Measurements from ENCODE around the gene SH3GLB1.

DNA sequence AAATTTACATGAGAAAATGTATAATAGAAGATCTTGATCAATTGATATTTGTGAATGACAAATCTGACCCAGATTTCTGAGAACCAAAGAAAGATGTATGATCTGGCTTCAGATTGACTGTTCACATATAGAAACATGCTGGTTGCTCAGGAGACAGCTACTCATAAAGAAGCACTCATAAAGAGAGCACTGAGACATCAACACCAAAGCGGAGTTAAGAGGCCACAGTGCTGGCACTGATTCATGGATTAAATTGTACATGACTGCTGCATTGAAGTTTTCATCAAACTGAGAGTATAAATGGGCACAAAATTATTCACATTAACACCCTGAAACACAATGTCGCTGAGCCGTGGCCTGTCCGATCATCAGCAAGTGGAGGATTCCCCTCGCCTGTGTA, 46.2 kb downstream of the SH3GLB1 start:
- TF ChIP-seq, protein P1, sequence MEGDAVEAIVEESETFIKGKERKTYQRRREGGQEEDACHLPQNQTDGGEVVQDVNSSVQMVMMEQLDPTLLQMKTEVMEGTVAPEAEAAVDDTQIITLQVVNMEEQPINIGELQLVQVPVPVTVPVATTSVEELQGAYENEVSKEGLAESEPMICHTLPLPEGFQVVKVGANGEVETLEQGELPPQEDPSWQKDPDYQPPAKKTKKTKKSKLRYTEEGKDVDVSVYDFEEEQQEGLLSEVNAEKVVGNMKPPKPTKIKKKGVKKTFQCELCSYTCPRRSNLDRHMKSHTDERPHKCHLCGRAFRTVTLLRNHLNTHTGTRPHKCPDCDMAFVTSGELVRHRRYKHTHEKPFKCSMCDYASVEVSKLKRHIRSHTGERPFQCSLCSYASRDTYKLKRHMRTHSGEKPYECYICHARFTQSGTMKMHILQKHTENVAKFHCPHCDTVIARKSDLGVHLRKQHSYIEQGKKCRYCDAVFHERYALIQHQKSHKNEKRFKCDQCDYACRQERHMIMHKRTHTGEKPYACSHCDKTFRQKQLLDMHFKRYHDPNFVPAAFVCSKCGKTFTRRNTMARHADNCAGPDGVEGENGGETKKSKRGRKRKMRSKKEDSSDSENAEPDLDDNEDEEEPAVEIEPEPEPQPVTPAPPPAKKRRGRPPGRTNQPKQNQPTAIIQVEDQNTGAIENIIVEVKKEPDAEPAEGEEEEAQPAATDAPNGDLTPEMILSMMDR (IDR thresholded peaks at IDR 0.05; ENCODE audit: extremely low read depth in 1 of 2, insufficient read depth in 1 of 2, low read depth in 1 of 2, low read length in 2 of 2) = no peak
- no peak for TF ChIP-seq POLR2A (IDR thresholded peaks at IDR 0.05; ENCODE audit: low read depth, low read length)
